Frontal cortex (tissue), 4 donors: Measurements from ENCODE around the gene FRS3. TPM values are rescaled to one million over a fixed set of nuclear protein-coding genes. Genes with fewer than 3 reads are reported as not detected.

ENCODE experiments used
- DNase-seq, 2 donors: peaks; one replicate each; pipeline ENCODE4 v3.0.0; 2012; ENCODE audit warnings: low spot score in 2 of 2
- FAIRE-seq: peaks from 2 replicates; lab custom pipeline; 2012; peaks lifted over from hg19 to GRCh38; lab: Jason Lieb, UNC
- total RNA-seq: library from RNA; depleted of rRNA; stranded (reverse); fragments of >200 nt; gene quantifications from one replicate; pipeline ENCODE4 v1.2.3, GENCODE V29; 2014
- donor health status: control.
- donor health status: control.
- donor health status: control.

The FRS3 gene
- total RNA-seq, 1 donor from 2014 or later = 9.4 TPM

DNA sequence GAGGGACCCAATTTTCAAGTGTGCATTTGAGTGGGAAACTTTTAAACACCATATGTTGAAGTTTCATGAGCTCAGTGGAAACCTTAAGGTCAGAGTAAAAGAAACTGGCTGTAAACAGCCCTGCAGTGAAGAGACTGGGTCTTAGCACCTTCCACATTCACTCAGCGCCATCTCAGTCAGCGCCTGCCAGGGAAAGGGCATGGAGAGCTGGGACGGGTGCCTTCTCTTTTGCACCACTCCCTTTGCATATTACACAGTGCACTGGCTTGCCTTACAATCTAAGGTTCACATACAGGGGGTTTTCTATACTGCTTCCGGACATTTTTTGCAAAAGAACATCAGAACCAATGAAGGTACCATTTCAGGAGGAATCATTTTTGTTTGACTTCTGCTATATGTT, 12.3 kb upstream of the FRS3 start:
- DNase-seq (no peak), FAIRE-seq (no peak)

- no peak for FAIRE-seq
- no peak for DNase-seq
Measured at GRCh38 chr6:41791305-41791704, 11.6 kb upstream of the FRS3 start.

DNA sequence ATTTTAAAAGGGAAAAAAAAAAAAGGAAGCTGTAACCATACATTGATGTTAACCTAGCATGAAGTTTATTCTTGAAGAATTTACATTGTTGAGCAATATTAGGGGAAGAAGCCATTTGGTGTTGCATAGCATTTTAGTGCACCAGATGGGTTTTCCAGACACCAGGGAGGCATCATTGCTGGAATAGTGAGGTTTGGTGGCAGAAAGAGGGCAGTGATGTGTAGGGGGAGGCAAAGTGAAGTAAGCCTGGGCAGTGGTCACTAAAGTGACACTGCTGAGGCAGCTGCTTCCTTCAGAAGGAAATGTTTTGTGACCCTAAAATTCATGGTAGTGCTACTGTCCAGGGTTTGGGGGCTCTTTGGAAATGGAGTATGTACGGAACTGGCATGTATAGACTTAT, 10.3 kb upstream of the FRS3 start:
- FAIRE-seq (no peak), DNase-seq (no peak)

- FAIRE-seq (no peak), DNase-seq (no peak)
Measured at GRCh38 chr6:41789390-41789724, 9.7 kb upstream of the FRS3 start.

DNA sequence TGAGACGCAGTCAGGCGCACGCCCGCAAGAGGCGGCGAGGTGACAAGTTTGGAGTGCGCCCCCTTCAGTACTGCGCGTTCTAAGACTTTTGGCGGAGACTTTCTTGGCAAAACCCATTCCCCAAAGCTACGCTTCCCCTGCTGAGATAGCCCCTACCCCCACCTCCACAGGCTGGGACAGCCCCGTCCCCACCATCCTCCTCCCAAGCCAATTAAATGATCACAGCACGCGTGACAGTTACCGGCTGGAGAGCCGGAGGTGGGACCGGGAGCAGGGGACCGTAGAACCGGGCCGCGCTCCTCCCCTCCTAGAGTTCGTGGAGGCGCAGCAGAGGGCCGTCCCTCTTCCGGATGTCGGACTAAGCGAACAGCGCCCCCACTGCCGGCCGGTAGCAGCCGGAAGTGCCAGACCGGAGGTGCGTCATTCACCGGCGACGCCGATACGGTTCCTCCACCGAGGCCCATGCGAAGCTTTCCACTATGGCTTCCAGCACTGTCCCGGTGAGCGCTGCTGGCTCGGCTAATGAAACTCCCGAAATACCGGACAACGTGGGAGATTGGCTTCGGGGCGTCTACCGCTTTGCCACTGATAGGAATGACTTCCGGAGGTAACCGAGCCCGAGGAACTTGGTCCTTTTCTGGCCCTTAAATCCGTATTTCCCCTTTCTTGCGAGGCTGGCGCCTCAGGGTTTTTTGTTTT, 7.7 kb upstream of the FRS3 start, which contains the start of gene TOMM6:
Gene TOMM6, plus strand, starts transcription at position 476 of the 699 bp plus-strand sequence. Its CDS starts 4 bp downstream, at position 480.
- DNase-seq = peak; percentile 89 to 90
- no peak for FAIRE-seq

DNA sequence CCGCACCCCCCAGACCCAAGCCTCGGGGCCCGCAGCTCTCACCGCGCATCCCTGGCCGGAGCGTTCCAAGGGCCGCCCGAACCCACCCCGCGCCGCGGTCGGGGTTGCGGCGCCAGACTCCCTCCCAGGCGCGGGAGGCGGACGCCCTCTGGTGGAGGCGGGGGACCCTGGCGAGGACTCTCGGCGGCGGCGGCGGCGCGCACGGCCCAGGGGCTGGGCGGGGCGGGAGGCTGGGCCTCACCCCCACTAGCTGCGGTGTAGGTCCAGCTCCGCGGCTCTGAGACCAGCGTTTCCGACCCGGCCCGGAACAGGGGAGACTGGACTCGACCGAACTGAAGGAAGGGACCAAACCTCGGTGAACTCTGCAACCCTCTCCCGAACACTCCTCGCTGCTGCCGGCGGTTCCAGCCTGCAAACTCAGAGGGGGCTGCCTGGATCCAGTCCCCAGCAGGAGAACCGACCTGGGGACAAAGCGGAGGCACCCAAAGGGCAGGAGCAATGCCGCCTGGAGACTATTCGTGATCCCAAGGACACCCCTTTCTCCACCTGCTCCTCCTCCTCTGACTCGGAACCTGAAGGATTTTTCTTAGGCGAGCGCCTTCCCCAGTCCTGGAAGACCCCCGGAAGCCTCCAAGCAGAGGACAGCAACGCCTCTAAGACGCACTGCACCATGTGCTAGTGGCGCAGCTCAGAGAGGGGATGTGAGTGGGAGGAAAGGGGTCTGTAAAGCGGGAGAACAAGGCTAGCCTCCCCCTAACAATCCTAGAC, 6.9 kb upstream of the FRS3 start:
- no peak for FAIRE-seq

GRCh38 chr6:41785689-41786450, 6.2 kb upstream of the FRS3 start:
- no peak for FAIRE-seq
- DNase-seq = no peak

More for the DNA sequence above, 6.9 kb upstream of the FRS3 start:
- peak; percentile 90 for DNase-seq

- no peak for DNase-seq
- no peak for FAIRE-seq
Measured at GRCh38 chr6:41785254-41785653, 5.6 kb upstream of the FRS3 start.

DNA sequence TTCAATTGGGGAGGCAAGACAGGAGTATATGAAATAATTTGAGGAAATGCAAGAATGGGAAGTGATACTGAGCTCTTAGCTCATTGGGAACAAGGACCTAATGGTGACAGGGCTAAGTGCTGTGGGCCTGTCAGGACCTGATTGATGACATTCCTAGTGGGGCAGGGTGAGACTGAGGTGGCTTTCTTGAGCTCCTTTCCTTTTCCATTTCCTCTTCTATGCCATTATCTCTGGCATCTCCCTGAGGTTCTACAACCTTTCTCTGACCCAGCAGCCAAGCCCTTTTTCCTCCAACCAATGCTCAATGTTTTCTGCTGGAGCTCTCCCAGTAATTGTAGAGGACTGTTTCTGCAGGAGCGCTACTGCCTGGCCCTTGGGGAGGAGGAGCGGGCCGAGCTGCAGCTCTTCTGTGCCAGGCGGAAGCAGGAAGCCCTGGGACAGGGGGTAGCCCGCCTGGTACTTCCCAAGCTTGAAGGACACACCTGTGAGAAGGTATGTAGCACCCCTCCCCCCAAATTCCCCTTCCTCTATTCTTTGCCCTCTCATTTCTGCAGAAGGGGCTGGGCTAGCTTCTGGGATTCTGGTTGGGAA, 5.0 kb upstream of the FRS3 start:
- DNase-seq (no peak), FAIRE-seq (no peak)

GRCh38 chr6:41783106-41783780, 3.5 kb upstream of the FRS3 start:
- FAIRE-seq (no peak), DNase-seq (no peak)

DNA sequence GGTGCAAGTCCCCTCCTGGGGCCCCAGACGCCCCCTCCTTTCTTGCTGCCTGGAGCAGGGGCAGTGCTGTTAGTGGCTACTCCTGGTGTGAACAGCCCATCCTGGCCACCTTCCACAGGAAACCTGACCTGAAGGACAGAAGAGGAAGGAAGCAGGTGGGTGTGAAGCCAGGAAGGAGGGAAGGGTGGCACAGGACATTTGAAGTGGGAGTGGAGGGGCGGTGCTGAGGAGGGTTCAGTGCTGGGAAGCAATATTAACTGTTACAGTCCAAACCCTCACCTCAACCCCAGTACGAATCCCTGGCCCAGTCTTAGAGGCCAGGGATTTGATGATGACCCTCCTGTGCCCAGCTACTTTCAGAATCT, 1.6 kb upstream of the FRS3 start:
- DNase-seq (no peak), FAIRE-seq (no peak)

GRCh38 chr6:41780551-41781365, 1.1 kb upstream of the FRS3 start, which contains the start of gene PRICKLE4:
Gene PRICKLE4, plus strand, starts transcription at chr6:41780782. Its CDS starts 2,692 bp downstream, at chr6:41783474.
- FAIRE-seq = no peak

GRCh38 chr6:41779336-41779735, 364 bp downstream of the FRS3 start:
- DNase-seq (no peak), FAIRE-seq (no peak)

More at GRCh38 chr6:41780551-41781365, 1.1 kb upstream of the FRS3 start, which contains the start of gene PRICKLE4:
- DNase-seq = peak in 1 of 2 donors; percentile 58

GRCh38 chr6:41778895-41779294, 805 bp downstream of the FRS3 start:
- FAIRE-seq (no peak), DNase-seq (no peak)

DNA sequence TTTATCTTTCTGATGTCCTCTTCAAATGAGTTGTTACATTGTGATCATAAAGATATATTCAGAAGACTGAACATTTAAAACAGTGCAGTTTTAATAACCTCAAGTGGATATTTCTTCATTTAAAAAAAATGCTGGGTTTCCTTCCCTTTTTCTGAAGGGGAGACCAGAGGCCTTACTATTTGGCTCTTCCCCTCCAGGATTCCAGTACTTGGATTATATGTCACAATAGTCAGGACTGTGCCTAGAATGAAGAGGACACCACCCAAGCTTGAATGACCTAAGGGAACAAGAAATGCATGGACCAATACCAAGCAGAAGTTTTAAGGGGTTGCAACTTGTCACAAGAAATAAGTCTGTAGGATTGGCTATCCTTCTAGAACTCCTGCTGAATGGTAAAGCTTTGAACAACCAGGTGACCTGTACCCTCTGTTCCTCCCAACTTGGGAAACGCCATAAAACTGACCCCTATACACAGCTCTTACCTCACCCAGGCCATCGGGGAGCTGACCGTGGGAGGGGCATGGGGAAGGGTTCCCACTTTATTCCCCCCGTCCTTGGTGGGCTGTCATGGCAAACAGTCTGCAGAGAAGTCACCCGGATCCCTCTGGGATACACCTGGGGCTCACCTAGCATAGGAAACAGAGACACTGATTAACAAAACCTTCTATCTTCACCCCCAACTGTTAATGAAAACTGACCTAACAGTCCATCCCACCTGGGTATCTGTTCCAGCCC, 2.0 kb downstream of the FRS3 start:
- DNase-seq (no peak), FAIRE-seq (no peak)

GRCh38 chr6:41775293-41775882, 4.3 kb downstream of the FRS3 start:
- FAIRE-seq = no peak
- no peak for DNase-seq

- DNase-seq (no peak), FAIRE-seq (no peak)
Measured at GRCh38 chr6:41774841-41775240, 4.9 kb downstream of the FRS3 start.
